Mesendoderm (in vitro differentiated cells): Measurements from ENCODE around the gene IQSEC1.
A peak's percentile ranks its signal among the peaks of the same experiment; 100 is the strongest.

ENCODE experiments used
- DNase-seq: peaks from one replicate; pipeline ENCODE4 v3.0.0; 2013
- H2AK5ac ChIP-seq: 2 replicates; pipeline ENCODE4 v1.6.1; 2013; ENCODE audit warnings: low read length, inconsistent platforms
- H2BK120ac ChIP-seq: 2 replicates; pipeline ENCODE4 v1.6.1; 2013; ENCODE audit warnings: low read depth, mild to moderate bottlenecking, low read length, moderate library complexity, mixed read lengths
- H2BK15ac ChIP-seq: replicated peaks from 2 replicates; pipeline ENCODE4 v1.6.1; 2013; ENCODE audit warnings: low read depth, mild to moderate bottlenecking, moderate library complexity
- H2BK5ac ChIP-seq: 2 replicates; pipeline ENCODE4 v1.6.1; 2013; ENCODE audit warnings: low read length, inconsistent platforms
- H3K18ac ChIP-seq: 2 replicates; pipeline ENCODE4 v1.6.1; 2013; ENCODE audit warnings: mild to moderate bottlenecking, low read length, mixed read lengths
- H3K23ac ChIP-seq: one replicate; pipeline ENCODE4 v1.6.1; 2013; ENCODE audit warnings: low read length
- H3K27ac ChIP-seq: 2 replicates; pipeline ENCODE4 v1.5.1; 2013; ENCODE audit warnings: low read depth, mild to moderate bottlenecking, inconsistent platforms, low read length, moderate library complexity
- H3K27me3 ChIP-seq: 2 replicates; pipeline ENCODE4 v1.6.1; 2013; ENCODE audit warnings: low read length, control low read depth, mild to moderate bottlenecking, inconsistent platforms; ENCODE audit not compliant: insufficient read depth, poor library complexity
- H3K36me3 ChIP-seq: 2 replicates; pipeline ENCODE4 v1.6.1; 2013; ENCODE audit warnings: low read length, inconsistent platforms; ENCODE audit not compliant: control insufficient read depth, insufficient read depth
- H3K4ac ChIP-seq: one replicate; pipeline ENCODE4 v1.6.1; 2013; ENCODE audit warnings: low read depth, mild to moderate bottlenecking, low read length, moderate library complexity
- H3K4me1 ChIP-seq: 2 replicates; pipeline ENCODE4 v1.6.1; 2013; ENCODE audit warnings: low read depth, low read length, inconsistent platforms; ENCODE audit not compliant: control insufficient read depth
- H3K4me2 ChIP-seq: 2 replicates; pipeline ENCODE4 v1.6.1; 2013; ENCODE audit warnings: low read length
- H3K4me3 ChIP-seq: 2 replicates; pipeline ENCODE4 v1.5.1; 2013; ENCODE audit warnings: mild to moderate bottlenecking, low read length
- H3K56ac ChIP-seq: one replicate; pipeline ENCODE4 v1.6.1; 2013; ENCODE audit warnings: low read length
- H3K79me1 ChIP-seq: 2 replicates; pipeline ENCODE4 v1.6.1; 2013; ENCODE audit warnings: low read length, inconsistent platforms
- H3K79me2 ChIP-seq: 2 replicates; pipeline ENCODE4 v1.6.1; 2013; ENCODE audit warnings: mild to moderate bottlenecking, low read length; ENCODE audit not compliant: control insufficient read depth, insufficient read depth
- H3K9ac ChIP-seq: 2 replicates; pipeline ENCODE4 v1.6.1; 2013; ENCODE audit warnings: low read length, inconsistent platforms
- H4K5ac ChIP-seq: one replicate; pipeline ENCODE4 v1.6.1; 2013; ENCODE audit warnings: low read length
- H4K8ac ChIP-seq: one replicate; pipeline ENCODE4 v1.6.1; 2013; ENCODE audit warnings: low read depth, mild to moderate bottlenecking, control low read depth, low read length, moderate library complexity
- WGBS: extraction: QIAGEN DNeasy Blood & Tissue Kit; methylation state at CpG from one replicate; pipeline ENCODE4 v1.1.7; 2013; ENCODE audit warnings: low lambda C conversion rate, missing lambda C conversion rate; ENCODE audit not compliant: insufficient coverage; ENCODE audit errors: extremely low coverage; 5-methylcytosine and 5-hydroxymethylcytosine counted together

The IQSEC1 gene

GRCh38 chr3:12947504-12948369, 125.5 kb downstream of the IQSEC1 start:
- Histone ChIP-seq H2BK15ac (no peak overlapping the region), H3K9ac (no peak overlapping the region), H2BK120ac (no peak overlapping the region), H3K4me2 (no peak overlapping the region), H3K23ac (no peak overlapping the region), H3K4ac (no peak overlapping the region), H3K79me1 (peaks cover 7% of the 10 kb centered on the region), H2BK5ac (no peak overlapping the region), H3K18ac (no peak overlapping the region), H4K8ac (no peak overlapping the region), H2AK5ac (no peak overlapping the region), H3K27me3 (no peaks in the 10 kb centered on the region), H3K4me1 (no peaks in the 10 kb centered on the region), H3K79me2 (no peaks in the 10 kb centered on the region), H3K4me3 (no peak overlapping the region), H3K56ac (no peak overlapping the region), H3K27ac (no peak overlapping the region), H3K36me3 (no peaks in the 10 kb centered on the region), H4K5ac (no peak overlapping the region)
- DNase-seq = peak; percentile 48
- no CpG with 5 or more reads among the region's 7 CpGs for WGBS

DNA sequence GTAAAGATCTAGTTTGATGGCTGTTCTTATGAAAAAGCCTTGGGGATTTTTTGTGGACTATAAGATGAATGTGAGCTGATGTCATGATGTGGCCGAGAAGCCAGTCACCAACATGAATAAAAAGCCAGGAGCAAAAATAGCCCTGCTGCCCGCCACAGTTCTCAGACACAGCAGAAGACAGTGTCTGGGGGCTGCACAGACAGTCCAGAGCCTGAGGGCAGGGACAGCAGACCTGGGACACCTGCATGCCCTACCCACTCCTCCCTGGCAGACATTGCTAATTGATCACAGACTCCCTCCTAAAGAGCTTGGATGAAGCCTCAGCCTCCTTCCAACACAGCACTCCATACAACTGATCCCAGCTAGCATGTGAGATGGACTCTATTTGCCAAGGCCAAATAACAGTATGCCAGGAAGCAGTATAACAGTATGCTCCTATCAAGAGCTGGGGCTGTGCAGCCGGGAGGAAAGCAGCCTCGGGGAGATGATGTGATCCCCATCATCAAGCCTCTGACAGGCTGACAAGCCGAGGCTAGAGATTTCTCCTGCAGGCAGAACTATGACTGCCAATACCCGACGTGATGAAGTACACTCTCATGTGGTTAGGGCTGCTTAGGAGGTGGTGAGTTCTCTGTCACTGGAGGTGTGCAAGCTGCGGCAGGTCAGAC, 126.4 kb downstream of the IQSEC1 start:
- no peak for DNase-seq
- Histone ChIP-seq H3K23ac (no peak overlapping the region), H3K4me1 (no peaks in the 10 kb centered on the region), H3K4me2 (no peak overlapping the region), H2AK5ac (no peak overlapping the region), H3K79me2 (no peaks in the 10 kb centered on the region), H3K27me3 (no peaks in the 10 kb centered on the region), H3K56ac (no peak overlapping the region), H3K27ac (no peak overlapping the region), H2BK5ac (no peak overlapping the region), H3K9ac (no peak overlapping the region), H3K79me1 (peaks cover 7% of the 10 kb centered on the region), H2BK120ac (no peak overlapping the region), H2BK15ac (no peak overlapping the region), H3K4ac (no peak overlapping the region), H3K18ac (no peak overlapping the region), H4K5ac (no peak overlapping the region), H4K8ac (no peak overlapping the region), H3K4me3 (no peak overlapping the region), H3K36me3 (no peaks in the 10 kb centered on the region)
- no CpG with 5 or more reads among the region's 8 CpGs for WGBS

DNA sequence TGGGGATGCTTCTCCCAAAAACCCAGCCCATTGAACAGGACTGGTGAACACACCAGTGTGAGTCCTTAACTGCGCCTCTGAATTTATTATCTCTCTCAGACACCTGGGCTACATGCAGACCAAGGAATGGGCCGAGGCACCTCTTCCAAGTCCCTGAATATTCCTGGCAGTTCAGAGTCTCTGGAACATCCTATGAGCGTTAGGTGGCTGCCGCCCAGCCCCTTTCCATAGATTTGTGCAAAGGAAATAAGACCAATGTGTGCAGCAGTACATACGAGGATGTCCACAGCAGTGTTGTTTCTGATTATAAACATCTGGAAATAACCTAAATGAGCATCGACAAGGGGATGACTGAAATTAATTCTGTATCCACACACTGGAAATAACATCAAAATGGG, 127.0 kb downstream of the IQSEC1 start:
- Histone ChIP-seq H3K36me3 (no peaks in the 10 kb centered on the region), H3K79me2 (no peaks in the 10 kb centered on the region), H3K56ac (no peak overlapping the region), H3K9ac (no peak overlapping the region), H3K4me2 (no peak overlapping the region), H3K27me3 (no peaks in the 10 kb centered on the region), H2BK15ac (no peak overlapping the region), H2BK120ac (no peak overlapping the region), H3K79me1 (peaks cover 7% of the 10 kb centered on the region), H3K23ac (no peak overlapping the region), H3K4me1 (no peaks in the 10 kb centered on the region), H3K4me3 (no peak overlapping the region), H4K5ac (no peak overlapping the region), H3K18ac (no peak overlapping the region), H3K27ac (no peak overlapping the region), H2BK5ac (no peak overlapping the region), H3K4ac (no peak overlapping the region), H2AK5ac (no peak overlapping the region), H4K8ac (no peak overlapping the region)
- no peak for DNase-seq
- WGBS = no CpG with 5 or more reads among the region's 6 CpGs

- no peak overlapping the region for H3K23ac ChIP-seq
- H3K4me2 ChIP-seq = no peak overlapping the region
- no peaks in the 10 kb centered on the region for H3K36me3 ChIP-seq
- H2BK120ac ChIP-seq = no peak overlapping the region
- H3K9ac ChIP-seq = no peak overlapping the region
- no peak overlapping the region for H3K4me3 ChIP-seq
- no peak for DNase-seq
- no CpG with 5 or more reads among the region's 6 CpGs for WGBS
- H3K4ac ChIP-seq = no peak overlapping the region
- H3K18ac ChIP-seq = no peak overlapping the region
- peak overlapping the region; percentile 22 for H3K56ac ChIP-seq
- no peak overlapping the region for H3K27ac ChIP-seq
- no peak overlapping the region for H4K5ac ChIP-seq
- no peak overlapping the region for H2BK5ac ChIP-seq
- no peaks in the 10 kb centered on the region for H3K27me3 ChIP-seq
- peaks cover 7% of the 10 kb centered on the region for H3K79me1 ChIP-seq
- H4K8ac ChIP-seq = no peak overlapping the region
- H3K79me2 ChIP-seq = no peaks in the 10 kb centered on the region
- no peaks in the 10 kb centered on the region for H3K4me1 ChIP-seq
- H2BK15ac ChIP-seq = no peak overlapping the region
- no peak overlapping the region for H2AK5ac ChIP-seq
These were observed 128.4 kb downstream of the IQSEC1 start for GRCh38 chr3:12944849-12945248.

DNA sequence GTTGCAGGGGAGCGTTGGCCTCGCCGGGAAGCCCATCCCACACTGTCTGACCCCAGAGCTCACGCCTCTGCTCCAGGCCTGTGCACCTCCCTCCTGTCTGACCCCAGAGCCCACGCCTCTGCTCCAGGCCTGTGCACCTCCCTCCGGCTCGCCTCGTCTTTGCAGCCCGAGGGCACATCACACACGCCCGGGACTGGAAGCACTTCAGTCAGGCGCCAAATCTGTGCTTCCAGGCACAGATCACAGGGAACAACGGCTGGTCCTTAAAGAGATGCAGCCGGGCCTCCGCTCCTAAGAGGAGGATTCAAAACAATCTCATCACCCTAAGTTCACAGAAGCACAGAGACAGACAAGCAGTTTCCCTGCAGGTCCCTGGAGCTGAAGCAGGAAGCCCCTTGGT, 128.8 kb downstream of the IQSEC1 start:
- H3K27me3 ChIP-seq = no peaks in the 10 kb centered on the region
- no peak overlapping the region for H3K9ac ChIP-seq
- WGBS = no CpG with 5 or more reads among the region's 15 CpGs
- H2BK120ac ChIP-seq = no peak overlapping the region
- no peak overlapping the region for H2BK15ac ChIP-seq
- H3K4me2 ChIP-seq = no peak overlapping the region
- H3K79me1 ChIP-seq = peaks cover 7% of the 10 kb centered on the region
- H3K4me1 ChIP-seq = no peaks in the 10 kb centered on the region
- H2AK5ac ChIP-seq = no peak overlapping the region
- no peaks in the 10 kb centered on the region for H3K36me3 ChIP-seq
- no peak overlapping the region for H3K4ac ChIP-seq
- no peak overlapping the region for H3K23ac ChIP-seq
- DNase-seq = no peak
- no peak overlapping the region for H3K4me3 ChIP-seq
- H4K8ac ChIP-seq = no peak overlapping the region
- H3K56ac ChIP-seq = no peak overlapping the region
- no peak overlapping the region for H3K18ac ChIP-seq
- no peak overlapping the region for H2BK5ac ChIP-seq
- H3K79me2 ChIP-seq = no peaks in the 10 kb centered on the region
- H3K27ac ChIP-seq = no peak overlapping the region
- H4K5ac ChIP-seq = no peak overlapping the region
